Measurements from ENCODE around the gene PSD4.

Gene PSD4

GRCh38 chr2:113209646-113210171 lies 35.9 kb downstream of the PSD4 start:
- DNase-seq, result no peak

- no peak for DNase-seq
Measured at GRCh38 chr2:113211226-113212105, 37.7 kb downstream of the PSD4 start.

- DNase-seq, result no peak
Measured at GRCh38 chr2:113212245-113213060, 38.7 kb downstream of the PSD4 start.

GRCh38 chr2:113213061-113213930 lies 39.5 kb downstream of the PSD4 start:
- no peak for DNase-seq

- DNase-seq, result no peak
Measured at GRCh38 chr2:113214141-113214540, 40.4 kb downstream of the PSD4 start.

- DNase-seq, result no peak
Measured at GRCh38 chr2:113215056-113215455, 41.3 kb downstream of the PSD4 start.

GRCh38 chr2:113216321-113216720 lies 42.5 kb downstream of the PSD4 start:
- DNase-seq, result no peak

- DNase-seq, result no peak
Measured at GRCh38 chr2:113216891-113217454, 43.2 kb downstream of the PSD4 start.

GRCh38 chr2:113217455-113218282 lies 43.9 kb downstream of the PSD4 start:
- DNase-seq, result no peak

- DNase-seq, result no peak
Measured at GRCh38 chr2:113218283-113219091, 44.7 kb downstream of the PSD4 start.

GRCh38 chr2:113219092-113219441 lies 45.3 kb downstream of the PSD4 start:
- no peak for DNase-seq

GRCh38 chr2:113219525-113219888 lies 45.7 kb downstream of the PSD4 start:
- DNase-seq, result no peak

- no peak for DNase-seq
Measured at GRCh38 chr2:113219889-113220641, 46.3 kb downstream of the PSD4 start.

- DNase-seq, result no peak
Measured at GRCh38 chr2:113220970-113221708, 47.4 kb downstream of the PSD4 start.

GRCh38 chr2:113221846-113222245 lies 48.1 kb downstream of the PSD4 start:
- DNase-seq, result no peak

- DNase-seq, result no peak
Measured at GRCh38 chr2:113223813-113224212, 50.0 kb downstream of the PSD4 start.

GRCh38 chr2:113224647-113225236 lies 51.0 kb downstream of the PSD4 start:
- no peak for DNase-seq

Data from NCI-H1436 (cell line).